ENCODE measurements around the gene MATN1. TPM values are rescaled to one million over a fixed set of nuclear protein-coding genes. Genes with fewer than 3 reads are reported as not detected.

Gene MATN1
- total and polyA plus RNA-seq, 9 donors, result 0.10 to 0.95 (median 0.51) TPM

- H3K4me1 ChIP-seq (ENCODE audit: insufficient read depth), result peaks cover 2% of the 10 kb centered on the region
- intact Hi-C loops (cut with DNase I), result loop anchor here in 2 of 4 donors (10.0 kb wide), 2 partner anchors 49 to 189 kb away; no protein-coding TSS in a partner anchor
- no peaks in the 10 kb centered on the region for H3K36me3 ChIP-seq
- DNase-seq, result no peak
- H3K27ac ChIP-seq, result no peak overlapping the region
- H3K9me3 ChIP-seq, result no peaks in the 10 kb centered on the region
- no peaks in the 10 kb centered on the region for H3K27me3 ChIP-seq
- TF ChIP-seq CTCF (IDR thresholded peaks at IDR 0.05) (no peak), EP300 (IDR thresholded peaks at IDR 0.05) (no peak), POLR2A (IDR thresholded peaks at IDR 0.05) (no peak)
- H3K4me3 ChIP-seq, result no peak overlapping the region
- 81 to 87% (median 86%) methylated on average over 17 of the region's 17 CpGs for WGBS, 3 donors
Observed at GRCh38 chr1:30725450-30726095, 2.2 kb upstream of the MATN1 start.

GRCh38 chr1:30724655-30725421 is 1.5 kb upstream of the MATN1 start:
- Histone ChIP-seq H3K36me3 (no peaks in the 10 kb centered on the region), H3K4me1 (ENCODE audit: insufficient read depth) (no peaks in the 10 kb centered on the region), H3K4me3 (no peak overlapping the region), H3K27me3 (no peaks in the 10 kb centered on the region), H3K27ac (no peak overlapping the region), H3K9me3 (no peaks in the 10 kb centered on the region)
- intact Hi-C loops (cut with DNase I), result loop anchor here (5.0 to 10.0 kb wide), 3 partner anchors 50 to 190 kb away; no protein-coding TSS in a partner anchor
- TF ChIP-seq POLR2A (IDR thresholded peaks at IDR 0.05) (no peak), EP300 (IDR thresholded peaks at IDR 0.05) (no peak), CTCF (IDR thresholded peaks at IDR 0.05) (no peak)
- 84 to 93% (median 93%) methylated on average over 5 of the region's 5 CpGs for WGBS, 3 donors
- DNase-seq, result no peak

GRCh38 chr1:30724175-30724574 is 790 bp upstream of the MATN1 start:
- WGBS, 3 donors, result 88 to 93% (median 93%) methylated on average over 2 of the region's 2 CpGs

More at GRCh38 chr1:30724175-30724574, 790 bp upstream of the MATN1 start:
- H3K36me3 ChIP-seq, result no peaks in the 10 kb centered on the region
- H3K9me3 ChIP-seq, result no peaks in the 10 kb centered on the region
- no peak for DNase-seq
- H3K27ac ChIP-seq, result no peak overlapping the region
- H3K4me1 ChIP-seq (ENCODE audit: insufficient read depth), result peaks cover 1% of the 10 kb centered on the region
- no peak for TF ChIP-seq EP300 (IDR thresholded peaks at IDR 0.05)
- TF ChIP-seq CTCF (IDR thresholded peaks at IDR 0.05), result no peak
- no peak for TF ChIP-seq POLR2A (IDR thresholded peaks at IDR 0.05)
- intact Hi-C loops (cut with DNase I), result loop anchor here (5.0 to 10.0 kb wide), 3 partner anchors 51 to 191 kb away; no protein-coding TSS in a partner anchor
- H3K27me3 ChIP-seq, result no peaks in the 10 kb centered on the region
- H3K4me3 ChIP-seq, result no peak overlapping the region
